ENCODE results near the gene COX7A1. TPM values are rescaled to one million over a fixed set of nuclear protein-coding genes. Genes with fewer than 3 reads are reported as not detected.
"Not testable (repeated sequence)": the region's sequence is repeated elsewhere in the genome, so short reads cannot be mapped to it uniquely, and the experiment has no call there.

COX7A1 gene
- total RNA-seq (1,000 to 10,000 TPM; 1,564 to 3,571 (median 2,793) TPM), polyA plus RNA-seq (1,000 to 10,000 TPM in 1 of 2 donors, 100 to 1,000 TPM in 1; 850 to 2,441 TPM)
- long read RNA-seq, donor 1, transcript COX7A1-203 (3 exons, 464 nt), result minor isoform, 17 of 1,910 reads
- long read RNA-seq, donor 1, transcript COX7A1-201 (4 exons, 762 nt), result major isoform, 1,565 of 1,910 reads
- long read RNA-seq, donor 1, transcript COX7A1-204 (4 exons, 211 nt), result minor isoform, 9 of 1,910 reads
- long read RNA-seq, donor 1, partial matches to known transcripts, result 308 of 1,910 reads
- long read RNA-seq, donor 1, other reads (novel, unspliced or antisense), result 11 of 1,910 reads
- long read RNA-seq, donor 2, transcript COX7A1-203 (3 exons, 464 nt), result minor isoform, 52 of 3,463 reads
- long read RNA-seq, donor 2, transcript COX7A1-201 (4 exons, 762 nt), result major isoform, 2,836 of 3,463 reads
- long read RNA-seq, donor 2, transcript COX7A1-204 (4 exons, 211 nt), result minor isoform, 22 of 3,463 reads
- long read RNA-seq, donor 2, partial matches to known transcripts, result 526 of 3,463 reads
- long read RNA-seq, donor 2, other reads (novel, unspliced or antisense), result 26 of 3,463 reads
- long read RNA-seq, donor 3, transcript COX7A1-201 (4 exons, 762 nt), result major isoform, 117 of 139 reads
- long read RNA-seq, donor 3, partial matches to known transcripts, result 22 of 139 reads
- long read RNA-seq, donor 3, other reads (novel, unspliced or antisense), result 0 of 139 reads

DNA sequence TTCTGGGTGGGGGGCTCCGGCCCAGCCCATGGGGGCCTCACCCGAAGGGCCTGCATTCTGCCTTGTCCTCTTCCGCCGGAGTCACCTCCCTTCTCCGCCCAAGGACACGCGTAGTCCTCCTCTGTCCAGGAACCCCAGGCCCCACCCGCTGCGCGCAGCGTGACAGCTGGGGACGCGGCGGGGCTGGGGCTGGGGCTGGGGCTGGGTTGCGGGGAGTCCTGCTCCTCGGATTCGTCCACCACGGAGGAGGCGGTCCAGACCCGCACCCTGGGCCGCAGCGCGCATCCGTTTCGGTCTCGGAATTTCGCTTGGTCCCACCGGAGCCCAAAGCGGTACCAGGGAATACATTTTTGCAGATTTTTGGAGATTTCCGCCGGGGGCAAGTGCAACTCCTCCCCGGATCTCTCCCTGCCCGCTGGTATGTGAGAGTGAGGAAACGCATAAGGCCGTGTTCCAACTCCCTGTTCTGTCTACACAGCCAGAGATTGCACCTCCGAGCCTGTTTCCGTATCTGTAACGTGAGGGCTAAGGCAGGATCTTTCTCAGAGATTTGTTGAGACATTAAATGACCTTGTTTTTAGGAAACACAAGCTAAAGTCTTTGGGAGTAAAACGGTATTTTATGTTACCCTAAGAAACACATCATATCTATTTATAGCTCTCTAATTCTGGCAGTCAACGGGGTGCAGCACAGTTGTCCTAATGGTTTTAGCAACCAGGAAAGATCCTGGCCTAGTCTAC, at the start of gene COX7A1:
COX7A1 (minus strand) TSS at position 96 of the 740 bp plus-strand sequence; CDS start at position 56, 40 bp downstream.
- Histone ChIP-seq H3K27ac (peak within 1 kb of the TSS; percentile 92 to 100 (median 100)), H3K4me1 (peaks cover 9 to 62% (median 27%) of the 10 kb centered on the region in 9 donors), H3K27me3 (no peaks in the 10 kb centered on the region), H3K9me3 (no peaks in the 10 kb centered on the region), H3K36me3 (peaks cover 0 to 38% (median 29%) of the 10 kb centered on the region in 9 donors), H3K4me3 (peak within 1 kb of the TSS; percentile 58 to 94 (median 72))
- peak; percentile 86 to 87 for DNase-seq
- intact Hi-C loops (cut with DNase I), result loop anchor here in 1 of 10 donors (1.0 kb wide), 1 partner anchor 24 kb away; no protein-coding TSS in a partner anchor
- TF ChIP-seq, protein P1, sequence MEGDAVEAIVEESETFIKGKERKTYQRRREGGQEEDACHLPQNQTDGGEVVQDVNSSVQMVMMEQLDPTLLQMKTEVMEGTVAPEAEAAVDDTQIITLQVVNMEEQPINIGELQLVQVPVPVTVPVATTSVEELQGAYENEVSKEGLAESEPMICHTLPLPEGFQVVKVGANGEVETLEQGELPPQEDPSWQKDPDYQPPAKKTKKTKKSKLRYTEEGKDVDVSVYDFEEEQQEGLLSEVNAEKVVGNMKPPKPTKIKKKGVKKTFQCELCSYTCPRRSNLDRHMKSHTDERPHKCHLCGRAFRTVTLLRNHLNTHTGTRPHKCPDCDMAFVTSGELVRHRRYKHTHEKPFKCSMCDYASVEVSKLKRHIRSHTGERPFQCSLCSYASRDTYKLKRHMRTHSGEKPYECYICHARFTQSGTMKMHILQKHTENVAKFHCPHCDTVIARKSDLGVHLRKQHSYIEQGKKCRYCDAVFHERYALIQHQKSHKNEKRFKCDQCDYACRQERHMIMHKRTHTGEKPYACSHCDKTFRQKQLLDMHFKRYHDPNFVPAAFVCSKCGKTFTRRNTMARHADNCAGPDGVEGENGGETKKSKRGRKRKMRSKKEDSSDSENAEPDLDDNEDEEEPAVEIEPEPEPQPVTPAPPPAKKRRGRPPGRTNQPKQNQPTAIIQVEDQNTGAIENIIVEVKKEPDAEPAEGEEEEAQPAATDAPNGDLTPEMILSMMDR (IDR thresholded peaks at IDR 0.05), result no peak
- WGBS, 2 donors, result 2 to 4% methylated on average over 40 of the region's 40 CpGs
- ATAC-seq, result peak; percentile 88 to 95 (median 92)

DNA sequence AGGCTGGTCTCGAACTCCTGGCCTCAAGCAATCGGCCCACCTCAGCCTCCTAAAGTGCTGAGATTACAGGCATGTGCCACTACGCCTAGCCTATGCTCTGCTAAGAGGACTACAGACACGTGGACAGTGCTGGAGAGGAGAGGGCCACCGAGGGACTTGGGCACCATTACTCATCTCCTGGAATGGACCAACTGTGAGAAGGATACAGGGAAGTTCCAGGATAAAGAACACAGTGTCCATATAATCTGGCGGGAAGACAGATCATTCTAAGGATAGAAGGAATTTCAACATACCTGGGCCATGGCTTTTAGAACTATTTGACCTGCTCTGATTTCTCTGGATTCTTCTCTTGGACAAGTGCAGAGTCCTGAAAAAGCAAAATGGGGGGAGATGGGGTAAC, 49.4 kb upstream of the COX7A1 start:
- ATAC-seq (no peak), DNase-seq (no peak)
- Histone ChIP-seq H3K4me1 (no peaks in the 10 kb centered on the region), H3K27me3 (no peaks in the 10 kb centered on the region), H3K36me3 (peaks cover 0 to 77% (median 0%) of the 10 kb centered on the region in 9 donors), H3K4me3 (no peak overlapping the region), H3K9me3 (no peaks in the 10 kb centered on the region), H3K27ac (no peak overlapping the region)
- TF ChIP-seq, protein P1 (IDR thresholded peaks at IDR 0.05), result no peak
- intact Hi-C loops (cut with DNase I), result no loop called here
- 92 to 93% methylated on average over 6 of the region's 6 CpGs for WGBS, 2 donors

DNA sequence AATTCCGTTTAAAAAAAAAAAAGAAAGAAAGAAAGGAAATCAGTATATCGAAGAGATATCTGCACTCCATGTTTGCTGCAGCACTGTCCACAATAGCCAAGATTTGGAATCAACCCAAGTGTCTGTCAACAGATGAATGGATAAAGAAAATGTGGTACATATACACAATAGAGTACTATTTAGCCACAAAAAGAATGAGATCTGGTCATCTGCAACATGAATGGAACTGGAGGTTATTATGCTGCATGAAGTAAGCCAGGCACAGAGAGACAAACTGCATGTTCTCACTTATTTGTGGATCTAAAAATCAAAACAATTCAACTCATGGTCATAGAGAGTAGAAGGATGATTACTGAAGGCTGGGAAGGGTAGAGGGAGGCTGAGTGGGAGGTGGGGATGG, 45.9 kb upstream of the COX7A1 start:
- no peak for ATAC-seq
- peaks cover 0 to 71% (median 14%) of the 10 kb centered on the region in 9 donors for H3K36me3 ChIP-seq
- no peaks in the 10 kb centered on the region for H3K27me3 ChIP-seq
- intact Hi-C loops (cut with DNase I), result loop anchor here in 1 of 10 donors (10.0 kb wide), 1 partner anchor 277 kb away; no protein-coding TSS in a partner anchor
- TF ChIP-seq, protein P1 (IDR thresholded peaks at IDR 0.05), result no peak
- no peak overlapping the region for H3K27ac ChIP-seq
- H3K4me3 ChIP-seq, result no peak overlapping the region
- H3K4me1 ChIP-seq, result no peaks in the 10 kb centered on the region
- no peak for DNase-seq
- WGBS, 2 donors, result 70 to 76% methylated on average over 2 of the region's 2 CpGs
- no peaks in the 10 kb centered on the region for H3K9me3 ChIP-seq

DNA sequence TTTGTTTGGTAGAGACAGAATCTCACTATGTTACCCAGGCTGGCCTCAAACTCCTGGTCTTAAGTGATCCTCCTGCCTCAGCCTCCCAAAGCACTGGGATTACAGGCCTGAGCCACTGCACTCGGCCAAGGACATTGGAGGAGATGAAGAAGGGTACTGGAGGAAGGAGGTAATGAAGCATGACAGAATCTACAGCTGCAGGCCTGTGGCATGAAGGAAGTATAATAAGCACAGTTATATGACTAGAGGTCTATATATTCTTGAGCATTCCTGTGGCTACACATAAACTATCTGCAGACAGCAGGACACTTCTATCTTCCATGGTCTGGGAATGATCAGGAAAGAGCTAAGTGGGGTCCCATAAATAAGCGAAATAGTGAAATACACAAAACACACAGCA, 44.0 kb upstream of the COX7A1 start:
- intact Hi-C loops (cut with DNase I), result loop anchor here in 1 of 10 donors (10.0 kb wide), 1 partner anchor 279 kb away; no protein-coding TSS in a partner anchor
- TF ChIP-seq, protein P1 (IDR thresholded peaks at IDR 0.05), result no peak
- Histone ChIP-seq H3K4me3 (no peak overlapping the region), H3K36me3 (peaks cover 0 to 73% (median 14%) of the 10 kb centered on the region in 9 donors), H3K27ac (no peak overlapping the region), H3K9me3 (no peaks in the 10 kb centered on the region), H3K4me1 (no peaks in the 10 kb centered on the region), H3K27me3 (no peaks in the 10 kb centered on the region)
- no peak for DNase-seq
- 95 to 100% methylated on average over 2 of the region's 2 CpGs for WGBS, 2 donors
- ATAC-seq, result no peak

DNA sequence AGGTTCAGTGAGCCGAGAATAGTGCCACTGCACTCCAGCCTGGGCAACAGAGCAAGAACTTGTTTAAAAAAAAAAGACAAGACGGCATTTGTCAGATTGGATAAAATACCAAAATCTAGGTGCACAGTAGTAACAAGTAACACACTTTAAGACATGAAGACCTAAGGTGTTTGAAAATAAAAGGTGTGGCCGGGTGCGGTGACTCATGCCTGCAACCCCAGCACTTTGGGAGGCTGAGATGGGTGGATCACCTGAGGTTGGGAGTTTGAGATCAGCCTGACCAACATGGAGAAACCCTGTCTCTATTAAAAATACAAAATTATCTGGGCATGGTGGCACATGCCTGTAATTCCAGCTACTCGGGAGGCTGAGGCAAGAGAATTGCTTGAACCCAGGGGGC, 34.5 kb upstream of the COX7A1 start:
- H3K9me3 ChIP-seq; intact Hi-C loops (cut with DNase I); ATAC-seq; H3K4me3 ChIP-seq; H3K4me1 ChIP-seq; H3K27me3 ChIP-seq; DNase-seq; H3K27ac ChIP-seq: not testable (repeated sequence)
- H3K36me3 ChIP-seq, result peaks cover 0 to 62% (median 6%) of the 10 kb centered on the region in 9 donors
- 93 to 96% methylated on average over 5 of the region's 5 CpGs for WGBS, 2 donors

Measured in heart right ventricle (tissue), 16 donors.